ENCODE data around the gene DENND10.
"Not testable (repeated sequence)": the region's sequence is repeated elsewhere in the genome, so short reads cannot be mapped to it uniquely, and the experiment has no call there.

DENND10 gene

GRCh38 chr10:119103903-119104653, at the start of gene DENND10:
Gene DENND10, plus strand, starts transcription at chr10:119104113. Its CDS starts 30 bp downstream, at chr10:119104143.
- no peak for FAIRE-seq

- FAIRE-seq: no peak
Measured at GRCh38 chr10:119055472-119055871, 48.4 kb upstream of the DENND10 start.

GRCh38 chr10:119058010-119058409, 45.9 kb upstream of the DENND10 start:
- no peak for FAIRE-seq

- no peak for FAIRE-seq
Measured at GRCh38 chr10:119059557-119059956, 44.4 kb upstream of the DENND10 start.

GRCh38 chr10:119060107-119060506, 43.8 kb upstream of the DENND10 start:
- FAIRE-seq: no peak

- no peak for FAIRE-seq
Measured at GRCh38 chr10:119061352-119061751, 42.6 kb upstream of the DENND10 start.

- no peak for FAIRE-seq
Measured at GRCh38 chr10:119061926-119062325, 42.0 kb upstream of the DENND10 start.

- FAIRE-seq: no peak
Measured at GRCh38 chr10:119070395-119071165, 33.3 kb upstream of the DENND10 start.

GRCh38 chr10:119073584-119073983, 30.3 kb upstream of the DENND10 start:
- no peak for FAIRE-seq

- no peak for FAIRE-seq
Measured at GRCh38 chr10:119078422-119079179, 25.3 kb upstream of the DENND10 start.

GRCh38 chr10:119079599-119080520, 24.1 kb upstream of the DENND10 start:
- no peak for FAIRE-seq

- FAIRE-seq: no peak
Measured at GRCh38 chr10:119080521-119081259, 23.2 kb upstream of the DENND10 start, which contains the start of gene EIF3A. Gene EIF3A, minus strand, starts transcription at chr10:119080817. Its CDS starts 141 bp downstream, at chr10:119080676.

- FAIRE-seq: no peak
Measured at GRCh38 chr10:119084896-119085295, 19.0 kb upstream of the DENND10 start.

GRCh38 chr10:119087271-119087882, 16.5 kb upstream of the DENND10 start:
- FAIRE-seq: no peak

GRCh38 chr10:119090026-119090795, 13.7 kb upstream of the DENND10 start:
- FAIRE-seq: no peak

- FAIRE-seq: no peak
Measured at GRCh38 chr10:119090968-119091367, 12.9 kb upstream of the DENND10 start.

- FAIRE-seq: no peak
Measured at GRCh38 chr10:119095640-119096039, 8.3 kb upstream of the DENND10 start.

GRCh38 chr10:119096641-119097415, 7.1 kb upstream of the DENND10 start:
- FAIRE-seq: not testable (repeated sequence)

- FAIRE-seq: no peak
Measured at GRCh38 chr10:119098576-119098975, 5.3 kb upstream of the DENND10 start.
